ENCODE measurements around the gene TCTN2.

TCTN2 gene

GRCh38 chr12:123690191-123690840 is 19.4 kb downstream of the TCTN2 start:
- no peak for DNase-seq

GRCh38 chr12:123696207-123696606 is 25.3 kb downstream of the TCTN2 start:
- no peak for DNase-seq

- DNase-seq: no peak
Observed at GRCh38 chr12:123696646-123697045, 25.7 kb downstream of the TCTN2 start.

GRCh38 chr12:123705935-123706334 is 35.0 kb downstream of the TCTN2 start:
- DNase-seq: peak; percentile 13

GRCh38 chr12:123707466-123707865 is 36.6 kb downstream of the TCTN2 start:
- DNase-seq: no peak

- DNase-seq: no peak
Observed at GRCh38 chr12:123712780-123713319, 41.9 kb downstream of the TCTN2 start.

- DNase-seq: no peak
Observed at GRCh38 chr12:123713398-123713797, 42.5 kb downstream of the TCTN2 start.

GRCh38 chr12:123713823-123714585 is 43.1 kb downstream of the TCTN2 start:
- peak; percentile 69 for DNase-seq

GRCh38 chr12:123715195-123715594 is 44.3 kb downstream of the TCTN2 start:
- DNase-seq: no peak

GRCh38 chr12:123717350-123717749 is 46.4 kb downstream of the TCTN2 start:
- no peak for DNase-seq

GRCh38 chr12:123720141-123720814 is 49.4 kb downstream of the TCTN2 start:
- DNase-seq: no peak

GRCh38 chr12:123721245-123721644 is 50.3 kb downstream of the TCTN2 start:
- no peak for DNase-seq

GRCh38 chr12:123723011-123723410 is 52.1 kb downstream of the TCTN2 start:
- peak; percentile 37 for DNase-seq

- DNase-seq: peak; percentile 26
Observed at GRCh38 chr12:123723765-123724164, 52.9 kb downstream of the TCTN2 start.

- DNase-seq: no peak
Observed at GRCh38 chr12:123726244-123726643, 55.3 kb downstream of the TCTN2 start.

- no peak for DNase-seq
Observed at GRCh38 chr12:123726962-123727361, 56.0 kb downstream of the TCTN2 start.

- DNase-seq: no peak
Observed at GRCh38 chr12:123727878-123728277, 57.0 kb downstream of the TCTN2 start.

GRCh38 chr12:123731596-123731995 is 60.7 kb downstream of the TCTN2 start:
- no peak for DNase-seq

GRCh38 chr12:123732251-123732650 is 61.3 kb downstream of the TCTN2 start:
- DNase-seq: no peak

- no peak for DNase-seq
Observed at GRCh38 chr12:123733229-123733628, 62.3 kb downstream of the TCTN2 start.

GRCh38 chr12:123734268-123734667 is 63.4 kb downstream of the TCTN2 start:
- no peak for DNase-seq

GRCh38 chr12:123741937-123742572 is 71.1 kb downstream of the TCTN2 start:
- DNase-seq: peak; percentile 57

- DNase-seq: peak; percentile 95
Observed at GRCh38 chr12:123743002-123743401, 72.1 kb downstream of the TCTN2 start.

All from MV-4-11 (cell line).